ENCODE measurements around the gene OCLN. TPM values are rescaled to one million over a fixed set of nuclear protein-coding genes. Genes with fewer than 3 reads are reported as not detected.
A peak's percentile ranks its signal among the peaks of the same experiment; 100 is the strongest.
"Not testable (repeated sequence)": the region's sequence is repeated elsewhere in the genome, so short reads cannot be mapped to it uniquely, and the experiment has no call there.

OCLN gene
- total RNA-seq, 1 donor from 2014 or later, result 136 TPM

- H3K27me3 ChIP-seq; H3K36me3 ChIP-seq; intact Hi-C loops (cut with DNase I); H3K9me3 ChIP-seq; H3K4me1 ChIP-seq: not testable (repeated sequence)
- peak within 1 kb of the TSS; percentile 65 for H3K27ac ChIP-seq
- peak within 1 kb of the TSS; percentile 52 for H3K4me3 ChIP-seq
- TF ChIP-seq CTCF (IDR thresholded peaks at IDR 0.05), result peak; percentile 35
- DNase-seq (peak; percentile 87), ATAC-seq (peak; percentile 99)
Observed at GRCh38 chr5:69559908-69560330, 67.3 kb downstream of the OCLN start, which contains the start of gene GTF2H2C. GTF2H2C (plus strand) TSS chr5:69560191; CDS start chr5:69565133, 4,942 bp downstream.

- DNase-seq; H3K4me1 ChIP-seq; H3K9me3 ChIP-seq; H3K36me3 ChIP-seq; H3K27me3 ChIP-seq; intact Hi-C loops (cut with DNase I): not testable (repeated sequence)
- Histone ChIP-seq H3K27ac (peak overlapping the region; percentile 18), H3K4me3 (peak overlapping the region; percentile 52)
- peak; percentile 43 for ATAC-seq
Observed at GRCh38 chr5:69560587-69561431, 68.2 kb downstream of the OCLN start.

- H3K9me3 ChIP-seq; ATAC-seq; H3K4me1 ChIP-seq; H3K27ac ChIP-seq; H3K27me3 ChIP-seq; H3K4me3 ChIP-seq; DNase-seq; H3K36me3 ChIP-seq; intact Hi-C loops (cut with DNase I): not testable (repeated sequence)
Observed at GRCh38 chr5:69566172-69566571, 73.6 kb downstream of the OCLN start.

- DNase-seq; H3K36me3 ChIP-seq; H3K9me3 ChIP-seq; H3K4me1 ChIP-seq; H3K27me3 ChIP-seq; H3K27ac ChIP-seq; H3K4me3 ChIP-seq; intact Hi-C loops (cut with DNase I); ATAC-seq: not testable (repeated sequence)
Observed at GRCh38 chr5:69568072-69568471, 75.5 kb downstream of the OCLN start.

GRCh38 chr5:69583356-69583755 is 90.8 kb downstream of the OCLN start:
- H3K4me1 ChIP-seq; DNase-seq; H3K9me3 ChIP-seq; ATAC-seq; H3K27ac ChIP-seq; H3K36me3 ChIP-seq; H3K4me3 ChIP-seq; H3K27me3 ChIP-seq; intact Hi-C loops (cut with DNase I): not testable (repeated sequence)

- H3K36me3 ChIP-seq; H3K4me1 ChIP-seq; DNase-seq; H3K4me3 ChIP-seq; H3K27me3 ChIP-seq; H3K27ac ChIP-seq; intact Hi-C loops (cut with DNase I); H3K9me3 ChIP-seq: not testable (repeated sequence)
- peak; percentile 92 for ATAC-seq
Observed at GRCh38 chr5:69596114-69596840, 103.7 kb downstream of the OCLN start.

GRCh38 chr5:69601947-69602346 is 109.4 kb downstream of the OCLN start:
- H3K27me3 ChIP-seq; H3K4me1 ChIP-seq; H3K36me3 ChIP-seq; H3K4me3 ChIP-seq; DNase-seq; H3K9me3 ChIP-seq; intact Hi-C loops (cut with DNase I); H3K27ac ChIP-seq: not testable (repeated sequence)
- ATAC-seq, result peak; percentile 87

GRCh38 chr5:69606839-69607238 is 114.2 kb downstream of the OCLN start:
- ATAC-seq, result peak; percentile 63
- H3K9me3 ChIP-seq; H3K36me3 ChIP-seq; H3K4me3 ChIP-seq; DNase-seq; intact Hi-C loops (cut with DNase I); H3K27me3 ChIP-seq; H3K4me1 ChIP-seq; H3K27ac ChIP-seq: not testable (repeated sequence)

Other genes starting within 250 kb of the OCLN start
- 11.1 TPM for gene CCDC125, start 160.0 kb upstream of the OCLN start, total RNA-seq
- gene AK6, start 123.3 kb upstream of the OCLN start, total RNA-seq, result 31.4 TPM
- 31.7 TPM for gene TAF9, start 123.3 kb upstream of the OCLN start, total RNA-seq
- gene RAD17, start 123.0 kb upstream of the OCLN start, total RNA-seq, result 19.1 TPM
- 32.4 TPM for gene MARVELD2, start 77.7 kb upstream of the OCLN start, total RNA-seq
- 33.4 TPM for gene GTF2H2C, start 67.4 kb downstream of the OCLN start, total RNA-seq

All from upper lobe of right lung (tissue), 1 donor.